Loucy (cell line): ENCODE data around the gene CLIC3.

Source experiments
- H2AFZ ChIP-seq: fragments of 200-600 bp; sonication (generic); 2 replicates; pipeline ENCODE4 v1.6.0; 2016; ENCODE audit warnings: antibody characterized with exemption, mild to moderate bottlenecking, low read length, moderate library complexity
- H3F3A ChIP-seq: fragments of 200-600 bp; 2 replicates; pipeline ENCODE4 v1.6.0; 2016; ENCODE audit warnings: antibody characterized with exemption, low read depth, mild to moderate bottlenecking
- H3K27me3 ChIP-seq: fragments of 200-600 bp; sonication (generic); 2 replicates; pipeline ENCODE4 v1.6.1; 2014; ENCODE audit warnings: low read length, mild to moderate bottlenecking; ENCODE audit not compliant: insufficient read depth, poor library complexity, severe bottlenecking
- H3K36me3 ChIP-seq: fragments of 200-600 bp; sonication (generic); 2 replicates; pipeline ENCODE4 v1.6.1; 2016; ENCODE audit warnings: low read length; ENCODE audit not compliant: insufficient read depth
- H3K4me1 ChIP-seq: fragments of 200-600 bp; sonication (generic); 2 replicates; pipeline ENCODE4 v1.5.1; 2014; ENCODE audit warnings: low read length, mild to moderate bottlenecking; ENCODE audit not compliant: insufficient read depth, poor library complexity, severe bottlenecking
- H3K4me2 ChIP-seq: fragments of 200-600 bp; sonication (generic); 2 replicates; pipeline ENCODE4 v1.6.0; 2014; ENCODE audit warnings: antibody characterized with exemption, low read length, low read depth, mild to moderate bottlenecking; ENCODE audit not compliant: poor library complexity, severe bottlenecking
- H3K4me3 ChIP-seq: fragments of 200-600 bp; sonication (generic); 2 replicates; pipeline ENCODE4 v1.5.1; 2014; ENCODE audit warnings: low read length, mild to moderate bottlenecking, mixed read lengths; ENCODE audit not compliant: poor library complexity, severe bottlenecking
- H3K79me2 ChIP-seq: fragments of 200-600 bp; sonication (generic); 2 replicates; pipeline ENCODE4 v1.6.1; 2014; ENCODE audit warnings: low read length; ENCODE audit not compliant: insufficient read depth
- H3K9ac ChIP-seq: fragments of 200-600 bp; sonication (generic); 2 replicates; pipeline ENCODE4 v1.6.0; 2014; ENCODE audit warnings: mild to moderate bottlenecking, low read depth, low read length, moderate library complexity; ENCODE audit not compliant: poor library complexity, severe bottlenecking
- H3K9me2 ChIP-seq: fragments of 200-600 bp; sonication (generic); replicated peaks from 2 replicates; pipeline ENCODE4 v1.6.1; 2016; ENCODE audit warnings: low read depth, low read length, mixed read lengths
- H3K9me3 ChIP-seq: fragments of 200-600 bp; sonication (generic); 2 replicates; pipeline ENCODE4 v1.6.1; 2014; ENCODE audit warnings: mild to moderate bottlenecking, antibody characterized with exemption, low read length, low read depth; ENCODE audit not compliant: insufficient read depth
- H4K20me1 ChIP-seq: fragments of 200-600 bp; sonication (generic); 2 replicates; pipeline ENCODE4 v1.6.0; 2014; ENCODE audit warnings: antibody characterized with exemption, low read length, mild to moderate bottlenecking; ENCODE audit not compliant: insufficient read depth, poor library complexity, severe bottlenecking
- CTCF ChIP-seq: fragments of 200-600 bp; sonication (generic); conservative IDR thresholded peaks from 2 replicates; pipeline ENCODE4 v1.5.1; 2014; ENCODE audit warnings: mild to moderate bottlenecking, antibody characterized with exemption, low read length
- EZH2phosphoT487 ChIP-seq: fragments of 200-600 bp; IDR thresholded peaks from 2 replicates; pipeline ENCODE4 v1.6.1; 2018; ENCODE audit warnings: antibody characterized with exemption, mild to moderate bottlenecking, moderate library complexity, borderline replicate concordance

Gene CLIC3

DNA sequence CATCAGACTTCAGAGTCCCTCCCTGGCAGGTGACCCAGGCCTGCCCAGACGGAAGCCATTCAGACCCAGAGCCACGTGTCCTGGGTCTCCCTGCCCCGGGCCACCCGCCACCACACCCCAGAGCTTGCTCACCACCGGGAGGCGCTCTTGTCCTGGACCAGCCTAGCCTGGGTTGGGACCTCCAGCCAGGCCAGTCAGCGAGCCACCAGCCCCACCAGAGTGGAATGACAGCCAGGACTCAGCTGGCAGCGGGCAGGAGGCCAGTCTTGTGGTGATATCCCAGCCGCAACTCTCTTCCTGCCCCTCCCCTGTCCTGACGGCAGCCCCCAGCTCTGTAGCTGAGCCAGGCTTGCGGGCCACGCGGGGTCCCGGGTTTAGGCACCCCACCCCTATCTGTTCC lies 20.7 kb downstream of the CLIC3 start:
- Histone ChIP-seq H3K4me3 (no peak overlapping the region), H3K9me3 (no peaks in the 10 kb centered on the region), H3F3A (no peaks in the 10 kb centered on the region), H2AFZ (no peak overlapping the region), H4K20me1 (no peaks in the 10 kb centered on the region), H3K79me2 (no peaks in the 10 kb centered on the region), H3K27me3 (no peaks in the 10 kb centered on the region), H3K9me2 (no peaks in the 10 kb centered on the region), H3K4me2 (no peak overlapping the region), H3K9ac (no peak overlapping the region), H3K4me1 (peaks cover 5% of the 10 kb centered on the region), H3K36me3 (no peaks in the 10 kb centered on the region)
- TF ChIP-seq EZH2phosphoT487 = no peak
- peak; percentile 48 for TF ChIP-seq CTCF

- H3K9ac ChIP-seq = no peak overlapping the region
- H3K4me3 ChIP-seq = no peak overlapping the region
- no peaks in the 10 kb centered on the region for H4K20me1 ChIP-seq
- no peaks in the 10 kb centered on the region for H3K79me2 ChIP-seq
- H3F3A ChIP-seq = no peaks in the 10 kb centered on the region
- no peak overlapping the region for H3K4me2 ChIP-seq
- H3K9me3 ChIP-seq = no peaks in the 10 kb centered on the region
- no peaks in the 10 kb centered on the region for H3K27me3 ChIP-seq
- peaks cover 5% of the 10 kb centered on the region for H3K4me1 ChIP-seq
- H3K36me3 ChIP-seq = no peaks in the 10 kb centered on the region
- H2AFZ ChIP-seq = no peak overlapping the region
- TF ChIP-seq CTCF (no peak), EZH2phosphoT487 (no peak)
- no peaks in the 10 kb centered on the region for H3K9me2 ChIP-seq
Observed at GRCh38 chr9:136974817-136975535, 21.4 kb downstream of the CLIC3 start.

DNA sequence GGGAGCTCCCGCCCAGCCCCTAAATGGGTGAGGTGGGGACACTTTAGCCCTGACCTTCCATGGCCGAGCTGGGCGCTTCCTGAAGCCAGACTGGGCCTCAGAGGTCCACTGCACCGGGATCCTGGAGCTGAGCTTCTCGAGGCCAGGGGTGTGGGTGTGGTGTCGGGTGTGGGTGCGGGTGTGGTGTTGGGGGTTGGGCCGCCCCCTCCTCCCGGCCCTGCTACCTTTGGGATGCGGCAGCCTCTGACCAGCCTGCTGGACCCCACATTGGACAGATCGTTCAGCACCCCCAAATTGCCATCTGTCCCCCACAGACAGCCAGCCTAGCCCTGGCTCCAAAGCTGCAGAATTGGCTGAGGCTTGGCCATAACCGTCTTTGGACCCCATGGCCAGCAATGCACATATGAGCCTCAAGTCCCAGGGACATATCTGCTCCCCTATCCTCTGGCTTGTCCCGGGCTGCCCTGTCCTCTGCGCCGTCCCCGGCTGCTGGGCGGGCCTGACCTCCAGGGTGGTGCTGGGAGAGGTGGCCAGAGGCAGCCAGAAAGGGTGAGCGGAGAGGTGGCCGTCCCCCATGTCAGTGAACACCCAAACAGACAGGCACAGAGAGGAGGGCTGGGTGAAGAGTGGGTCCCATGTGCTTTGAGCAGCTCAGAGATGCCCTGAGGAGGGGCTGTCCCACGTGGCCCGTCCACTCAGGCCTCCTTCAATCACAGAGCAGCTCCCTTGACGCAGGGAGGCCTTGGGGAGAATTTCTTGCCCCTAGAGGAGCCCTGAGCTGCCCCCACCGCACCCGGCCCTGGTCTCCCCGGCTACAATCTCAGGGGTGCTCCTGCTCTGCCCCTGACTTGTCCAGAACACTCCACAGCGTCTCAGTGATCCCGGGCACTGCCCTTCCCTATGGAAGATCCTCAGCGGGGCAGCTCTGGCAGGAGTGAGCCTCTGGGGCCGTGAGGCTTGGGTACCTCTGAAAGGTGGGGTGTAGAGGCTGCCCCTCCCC lies 22.4 kb downstream of the CLIC3 start:
- Histone ChIP-seq H3K9me3 (no peaks in the 10 kb centered on the region), H4K20me1 (no peaks in the 10 kb centered on the region), H3K79me2 (no peaks in the 10 kb centered on the region), H3K36me3 (no peaks in the 10 kb centered on the region), H3K27me3 (no peaks in the 10 kb centered on the region), H3F3A (no peaks in the 10 kb centered on the region), H2AFZ (no peak overlapping the region), H3K4me2 (no peak overlapping the region), H3K9me2 (no peaks in the 10 kb centered on the region), H3K9ac (no peak overlapping the region), H3K4me1 (peaks cover 5% of the 10 kb centered on the region), H3K4me3 (no peak overlapping the region)
- TF ChIP-seq CTCF = no peak
